Fibroblast of lung (primary cell): ENCODE results near the gene ARMC2. TPM values are rescaled to one million over a fixed set of nuclear protein-coding genes. Genes with fewer than 3 reads are reported as not detected.

Source experiments
- DNase-seq, 2 donors: peaks; one replicate each; pipeline versions ENCODE4 v3.0.0 to v3.0.0-alpha.2; 2010; ENCODE audit warnings: low read depth in 2 of 2
- H2AFZ ChIP-seq: 2 replicates; pipeline ENCODE4 v1.5.1; 2012; ENCODE audit warnings: low read length, control low read depth, inconsistent platforms
- H3K27ac ChIP-seq: 2 replicates; pipeline ENCODE4 v1.5.1; 2011; ENCODE audit warnings: low read length, control low read depth; ENCODE audit not compliant: insufficient read depth
- H3K27me3 ChIP-seq: 2 replicates; pipeline ENCODE4 v1.5.1; 2011; ENCODE audit warnings: mild to moderate bottlenecking, low read length; ENCODE audit not compliant: control insufficient read depth, insufficient read depth
- H3K36me3 ChIP-seq: 2 replicates; pipeline ENCODE4 v1.5.1; 2011; ENCODE audit warnings: low read length; ENCODE audit not compliant: control insufficient read depth, insufficient read depth
- H3K4me1 ChIP-seq: 2 replicates; pipeline ENCODE4 v1.5.1; 2011; ENCODE audit warnings: low read length; ENCODE audit not compliant: control insufficient read depth, insufficient read depth; ENCODE audit errors: extremely low read depth
- H3K4me2 ChIP-seq: 2 replicates; pipeline ENCODE4 v1.5.1; 2011; ENCODE audit warnings: low read length, control low read depth; ENCODE audit not compliant: insufficient read depth; ENCODE audit errors: extremely low read depth
- H3K4me3 ChIP-seq, 4 experiments: fragments of 200-600 bp in 1 of 4; sonication (generic) in 1 of 4; replicated peaks in 1 of 4; 2 replicates each; pipeline ENCODE4 v1.5.1; 2011 to 2016; ENCODE audit warnings: low read length in 4 of 4, low read depth in 3 of 4, mild to moderate bottlenecking in 3 of 4, control low read depth in 2 of 4, inconsistent platforms in 1 of 4, mixed read lengths in 1 of 4; ENCODE audit not compliant: insufficient read depth in 1 of 4; ENCODE audit errors: control extremely low read depth in 1 of 4
- H3K79me2 ChIP-seq: 2 replicates; pipeline ENCODE4 v1.5.1; 2012; ENCODE audit warnings: mild to moderate bottlenecking, low read length, inconsistent platforms; ENCODE audit not compliant: control insufficient read depth, insufficient read depth
- H3K9ac ChIP-seq: 2 replicates; pipeline ENCODE4 v1.5.1; 2011; ENCODE audit warnings: mild to moderate bottlenecking, low read length, control low read depth; ENCODE audit not compliant: insufficient read depth
- H3K9me3 ChIP-seq: 2 replicates; pipeline ENCODE4 v1.5.1; 2012; ENCODE audit warnings: low read depth, low read length; ENCODE audit not compliant: control insufficient read depth, insufficient read depth
- H4K20me1 ChIP-seq: 2 replicates; pipeline ENCODE4 v1.5.1; 2011; ENCODE audit warnings: low read length; ENCODE audit not compliant: control insufficient read depth, insufficient read depth; ENCODE audit errors: extremely low read depth
- CTCF ChIP-seq, 2 donors: IDR thresholded peaks in 1 of 2; conservative IDR thresholded peaks in 1 of 2; 1 replicate in 1 of 2; 2 replicates in 1 of 2; pipeline ENCODE4 v1.5.1; 2011 to 2012; ENCODE audit warnings: low read length in 2 of 2, control low read depth in 1 of 2, inconsistent platforms in 1 of 2, low read depth in 1 of 2, mild to moderate bottlenecking in 1 of 2
- EZH2 ChIP-seq: IDR thresholded peaks from 2 replicates; pipeline ENCODE4 v1.5.1; 2012; ENCODE audit warnings: low read length, control low read depth, mild to moderate bottlenecking; ENCODE audit errors: missing control alignments
- polyA plus RNA-seq, 2 donors: library from polyadenylated mRNA; depleted of rRNA in 1 of 2; stranded (reverse) in 1 of 2; unstranded in 1 of 2; fragments of >200 nt; gene quantifications; 2 replicates each; pipeline ENCODE4 v1.2.1, GENCODE V29; 2011 to 2012; ENCODE audit warnings: missing spikeins in 1 of 2
- total RNA-seq: library from RNA; depleted of rRNA; stranded (reverse); fragments of >200 nt; gene quantifications from 2 replicates; pipeline ENCODE4 v1.2.1, GENCODE V29; 2014

ARMC2 gene
- total and polyA plus RNA-seq, 2 donors (not counting 1 experiment from before 2014, with no cell fraction given), result 4.0 to 6.2 TPM

- no peak overlapping the region for H3K9ac ChIP-seq
- no peak for DNase-seq
- no peaks in the 10 kb centered on the region for H3K36me3 ChIP-seq
- TF ChIP-seq CTCF (conservative IDR thresholded peaks at IDR 0.05 in 1 of 2, IDR thresholded peaks at IDR 0.05 in 1 of 2; ENCODE audit: low read depth in 1 of 2, low read length in 2 of 2) (no peak), EZH2 (no peak)
- no peaks in the 10 kb centered on the region for H3K79me2 ChIP-seq
- no peak overlapping the region for H3K4me2 ChIP-seq
- H3K9me3 ChIP-seq, result no peaks in the 10 kb centered on the region
- H3K27me3 ChIP-seq, result no peaks in the 10 kb centered on the region
- no peaks in the 10 kb centered on the region for H4K20me1 ChIP-seq
- no peak overlapping the region for H3K4me3 ChIP-seq
- H3K4me1 ChIP-seq, result no peaks in the 10 kb centered on the region
- H3K27ac ChIP-seq, result no peak overlapping the region
- no peak overlapping the region for H2AFZ ChIP-seq
Observed at GRCh38 chr6:108866798-108867197, 18.6 kb downstream of the ARMC2 start.

- TF ChIP-seq CTCF (conservative IDR thresholded peaks at IDR 0.05 in 1 of 2, IDR thresholded peaks at IDR 0.05 in 1 of 2; ENCODE audit: low read depth in 1 of 2, low read length in 2 of 2) (no peak), EZH2 (no peak)
Observed at GRCh38 chr6:108868647-108869046, 20.4 kb downstream of the ARMC2 start.

GRCh38 chr6:108869876-108870275 is 21.7 kb downstream of the ARMC2 start:
- Histone ChIP-seq H3K9ac (no peak overlapping the region), H4K20me1 (no peaks in the 10 kb centered on the region), H3K4me1 (no peaks in the 10 kb centered on the region), H3K79me2 (no peaks in the 10 kb centered on the region), H3K4me2 (no peak overlapping the region), H2AFZ (no peak overlapping the region), H3K36me3 (no peaks in the 10 kb centered on the region), H3K4me3 (no peak overlapping the region), H3K27me3 (no peaks in the 10 kb centered on the region), H3K9me3 (no peaks in the 10 kb centered on the region), H3K27ac (no peak overlapping the region)
- DNase-seq, result no peak
- TF ChIP-seq CTCF (conservative IDR thresholded peaks at IDR 0.05 in 1 of 2, IDR thresholded peaks at IDR 0.05 in 1 of 2; ENCODE audit: low read depth in 1 of 2, low read length in 2 of 2), result no peak
- no peak for TF ChIP-seq EZH2

More at GRCh38 chr6:108868647-108869046, 20.4 kb downstream of the ARMC2 start:
- Histone ChIP-seq H2AFZ (no peak overlapping the region), H3K4me3 (no peak overlapping the region), H3K36me3 (no peaks in the 10 kb centered on the region), H3K79me2 (no peaks in the 10 kb centered on the region), H4K20me1 (no peaks in the 10 kb centered on the region), H3K27ac (no peak overlapping the region), H3K27me3 (no peaks in the 10 kb centered on the region), H3K9me3 (no peaks in the 10 kb centered on the region), H3K4me1 (no peaks in the 10 kb centered on the region), H3K9ac (no peak overlapping the region), H3K4me2 (no peak overlapping the region)
- DNase-seq, result no peak
